ENCODE data around the gene GGT6.

- TF ChIP-seq POLR2A (IDR thresholded peaks at IDR 0.05) (no peak), CTCF (IDR thresholded peaks at IDR 0.05) (no peak), EP300 (IDR thresholded peaks at IDR 0.05) (no peak)
Measured at GRCh38 chr17:4584101-4584916, 23.9 kb upstream of the GGT6 start, which contains the start of gene SMTNL2.

Data from tibial nerve (tissue), 4 donors.